SU-DHL-6 (cell line): ENCODE data around the gene PLEK.

Experiments used
- H2AFZ ChIP-seq: fragments of 200-600 bp; sonication (generic); 2 replicates; pipeline ENCODE4 v1.6.1; 2014; ENCODE audit warnings: low read depth, mild to moderate bottlenecking, moderate library complexity, mixed read lengths, antibody characterized with exemption, low read length; ENCODE audit not compliant: severe bottlenecking
- H3F3A ChIP-seq: fragments of 200-600 bp; shearing (Covaris generic); 2 replicates; pipeline ENCODE4 v1.6.0; 2016; ENCODE audit warnings: antibody characterized with exemption, mild to moderate bottlenecking; ENCODE audit not compliant: insufficient read depth
- H3K27ac ChIP-seq: fragments of 200-600 bp; sonication (generic); 2 replicates; pipeline ENCODE4 v1.5.1; 2016; ENCODE audit warnings: low read depth, mild to moderate bottlenecking, low read length, moderate library complexity, mixed read lengths
- H3K27me3 ChIP-seq: fragments of 200-600 bp; sonication (generic), shearing (Covaris generic); 2 replicates; pipeline ENCODE4 v1.6.0; 2014; ENCODE audit warnings: mild to moderate bottlenecking, low read length
- H3K36me3 ChIP-seq: fragments of 200-600 bp; sonication (generic); 2 replicates; pipeline ENCODE4 v1.6.1; 2014; ENCODE audit warnings: mild to moderate bottlenecking, low read length, mixed read lengths
- H3K4me2 ChIP-seq: fragments of 300-600, 200-600 bp; shearing (Covaris generic), sonication (generic); 2 replicates; pipeline ENCODE4 v1.6.0; 2014; ENCODE audit warnings: low read length, low read depth, mild to moderate bottlenecking; ENCODE audit not compliant: poor library complexity, severe bottlenecking
- H3K4me3 ChIP-seq: fragments of 200-600 bp; sonication (generic); 2 replicates; pipeline ENCODE4 v1.5.1; 2014; ENCODE audit warnings: antibody characterized with exemption, low read length, mild to moderate bottlenecking, mixed read lengths; ENCODE audit not compliant: insufficient read depth, poor library complexity, severe bottlenecking
- H3K79me2 ChIP-seq: fragments of 200-600 bp; sonication (generic); 2 replicates; pipeline ENCODE4 v1.6.1; 2014; ENCODE audit warnings: mild to moderate bottlenecking, low read length, moderate library complexity; ENCODE audit not compliant: insufficient read depth
- H3K9ac ChIP-seq: fragments of 200-600 bp; sonication (generic); 2 replicates; pipeline ENCODE4 v1.7.0; 2014; ENCODE audit warnings: mild to moderate bottlenecking, low read length
- H3K9me2 ChIP-seq: fragments of 200-600 bp; sonication (generic); replicated peaks from 2 replicates; pipeline ENCODE4 v1.6.1; 2014; ENCODE audit warnings: low read length; ENCODE audit not compliant: insufficient read depth
- H3K9me3 ChIP-seq: fragments of 200-600 bp; sonication (generic); 2 replicates; pipeline ENCODE4 v1.6.1; 2014; ENCODE audit warnings: low read length, mixed read lengths; ENCODE audit not compliant: insufficient read depth
- H4K20me1 ChIP-seq: fragments of 200-600 bp; sonication (generic); 2 replicates; pipeline ENCODE4 v1.6.1; 2014; ENCODE audit warnings: low read depth, mild to moderate bottlenecking, antibody characterized with exemption, low read length, moderate library complexity, mixed read lengths
- CTCF ChIP-seq: fragments of 200-600 bp; sonication (generic); IDR thresholded peaks from one replicate; pipeline ENCODE4 v1.5.1; 2017; ENCODE audit warnings: antibody characterized with exemption, mild to moderate bottlenecking, low read length, moderate library complexity; ENCODE audit not compliant: insufficient read depth, poor library complexity, severe bottlenecking
- EZH2phosphoT487 ChIP-seq: fragments of 200-600 bp; sonication (generic), shearing (Covaris generic); conservative IDR thresholded peaks from 2 replicates; pipeline ENCODE4 v1.6.1; 2018; ENCODE audit warnings: mild to moderate bottlenecking, antibody characterized with exemption, low read length, moderate library complexity, mixed read lengths

Gene PLEK

GRCh38 chr2:68333009-68333408 lies 32.1 kb upstream of the PLEK start:
- H3K79me2 ChIP-seq = no peaks in the 10 kb centered on the region
- no peaks in the 10 kb centered on the region for H3K36me3 ChIP-seq
- H3K4me3 ChIP-seq = no peak overlapping the region
- no peak overlapping the region for H3K9ac ChIP-seq
- H3K4me2 ChIP-seq = no peak overlapping the region
- H3F3A ChIP-seq = no peaks in the 10 kb centered on the region
- H2AFZ ChIP-seq = no peak overlapping the region
- no peaks in the 10 kb centered on the region for H3K9me3 ChIP-seq
- no peaks in the 10 kb centered on the region for H4K20me1 ChIP-seq
- H3K27ac ChIP-seq = no peak overlapping the region
- no peaks in the 10 kb centered on the region for H3K27me3 ChIP-seq
- TF ChIP-seq CTCF (no peak), EZH2phosphoT487 (no peak)
- no peaks in the 10 kb centered on the region for H3K9me2 ChIP-seq

GRCh38 chr2:68333931-68334330 lies 31.2 kb upstream of the PLEK start:
- H3K4me3 ChIP-seq = no peak overlapping the region

GRCh38 chr2:68336192-68336591 lies 28.9 kb upstream of the PLEK start:
- no peak overlapping the region for H3K4me2 ChIP-seq
- no peaks in the 10 kb centered on the region for H3K9me3 ChIP-seq
- no peaks in the 10 kb centered on the region for H3K36me3 ChIP-seq
- TF ChIP-seq CTCF (no peak), EZH2phosphoT487 (no peak)
- H3F3A ChIP-seq = no peaks in the 10 kb centered on the region
- H3K27me3 ChIP-seq = no peaks in the 10 kb centered on the region
- H3K79me2 ChIP-seq = no peaks in the 10 kb centered on the region
- H3K9ac ChIP-seq = no peak overlapping the region
- no peaks in the 10 kb centered on the region for H4K20me1 ChIP-seq
- no peak overlapping the region for H3K27ac ChIP-seq
- H3K9me2 ChIP-seq = no peaks in the 10 kb centered on the region
- H3K4me3 ChIP-seq = no peak overlapping the region
- H2AFZ ChIP-seq = no peak overlapping the region

More at GRCh38 chr2:68333931-68334330, 31.2 kb upstream of the PLEK start:
- TF ChIP-seq EZH2phosphoT487 (no peak), CTCF (no peak)
- no peak overlapping the region for H3K4me2 ChIP-seq
- H3K9me2 ChIP-seq = no peaks in the 10 kb centered on the region
- no peaks in the 10 kb centered on the region for H3K9me3 ChIP-seq
- H4K20me1 ChIP-seq = no peaks in the 10 kb centered on the region
- no peak overlapping the region for H2AFZ ChIP-seq
- H3K36me3 ChIP-seq = no peaks in the 10 kb centered on the region
- no peak overlapping the region for H3K27ac ChIP-seq
- no peak overlapping the region for H3K9ac ChIP-seq
- no peaks in the 10 kb centered on the region for H3F3A ChIP-seq
- no peaks in the 10 kb centered on the region for H3K79me2 ChIP-seq
- no peaks in the 10 kb centered on the region for H3K27me3 ChIP-seq
